NCI-H2081 treated with DMSO at 0.1 percent for 48 hours (cell line): ENCODE data around the gene XG.
"Not testable (repeated sequence)": the region's sequence is repeated elsewhere in the genome, so short reads cannot be mapped to it uniquely, and the experiment has no call there.

ENCODE experiments used
- DNase-seq: peaks from one replicate; lab custom pipeline; 2025; lab: John Stamatoyannopoulos, UW

XG gene, protein sequence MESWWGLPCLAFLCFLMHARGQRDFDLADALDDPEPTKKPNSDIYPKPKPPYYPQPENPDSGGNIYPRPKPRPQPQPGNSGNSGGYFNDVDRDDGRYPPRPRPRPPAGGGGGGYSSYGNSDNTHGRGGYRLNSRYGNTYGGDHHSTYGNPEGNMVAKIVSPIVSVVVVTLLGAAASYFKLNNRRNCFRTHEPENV

DNA sequence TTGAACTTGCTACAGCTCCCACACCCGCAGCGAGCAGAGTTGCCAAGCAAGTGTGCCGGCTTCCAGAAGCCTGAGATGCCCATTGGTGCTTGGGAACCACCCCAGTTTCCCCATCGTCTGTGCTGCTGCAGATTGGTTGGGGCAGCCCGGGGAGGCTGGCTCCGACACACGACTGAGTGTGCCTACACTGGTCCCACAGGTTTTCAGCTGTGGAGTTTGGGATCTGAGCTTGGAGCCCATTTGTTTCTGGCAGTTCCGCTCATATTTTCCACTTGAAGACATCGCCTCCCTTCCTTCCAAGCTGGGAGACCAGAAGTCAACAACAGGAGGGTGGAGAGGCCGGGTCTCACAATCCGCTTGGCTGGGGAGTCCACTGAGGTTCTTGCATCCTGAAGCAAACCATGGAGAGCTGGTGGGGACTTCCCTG lies at the start of gene XG:
Gene XG, plus strand, starts transcription at position 167 of the 427 bp plus-strand sequence. Its CDS starts 235 bp downstream, at position 402.
- DNase-seq, result not testable (repeated sequence)

DNA sequence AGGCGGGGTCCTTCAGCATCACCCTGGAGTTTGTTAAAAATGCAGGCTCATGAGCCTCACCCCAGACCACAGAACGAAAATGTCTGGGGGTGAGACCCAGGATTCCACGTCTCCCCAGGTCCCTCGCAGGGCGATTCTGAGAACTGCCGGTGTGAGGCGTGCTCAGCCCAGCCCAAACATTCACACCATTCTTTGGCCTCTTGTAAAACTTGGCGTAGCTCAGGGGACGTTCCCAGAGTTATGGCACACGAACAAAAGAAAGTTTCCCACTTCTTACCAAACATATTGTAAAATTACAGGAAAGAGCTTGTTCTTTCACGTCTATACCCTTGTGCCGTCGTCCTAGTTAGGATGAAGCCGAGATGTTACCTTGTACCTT lies 47.9 kb upstream of the XG start:
- DNase-seq, result no peak

DNA sequence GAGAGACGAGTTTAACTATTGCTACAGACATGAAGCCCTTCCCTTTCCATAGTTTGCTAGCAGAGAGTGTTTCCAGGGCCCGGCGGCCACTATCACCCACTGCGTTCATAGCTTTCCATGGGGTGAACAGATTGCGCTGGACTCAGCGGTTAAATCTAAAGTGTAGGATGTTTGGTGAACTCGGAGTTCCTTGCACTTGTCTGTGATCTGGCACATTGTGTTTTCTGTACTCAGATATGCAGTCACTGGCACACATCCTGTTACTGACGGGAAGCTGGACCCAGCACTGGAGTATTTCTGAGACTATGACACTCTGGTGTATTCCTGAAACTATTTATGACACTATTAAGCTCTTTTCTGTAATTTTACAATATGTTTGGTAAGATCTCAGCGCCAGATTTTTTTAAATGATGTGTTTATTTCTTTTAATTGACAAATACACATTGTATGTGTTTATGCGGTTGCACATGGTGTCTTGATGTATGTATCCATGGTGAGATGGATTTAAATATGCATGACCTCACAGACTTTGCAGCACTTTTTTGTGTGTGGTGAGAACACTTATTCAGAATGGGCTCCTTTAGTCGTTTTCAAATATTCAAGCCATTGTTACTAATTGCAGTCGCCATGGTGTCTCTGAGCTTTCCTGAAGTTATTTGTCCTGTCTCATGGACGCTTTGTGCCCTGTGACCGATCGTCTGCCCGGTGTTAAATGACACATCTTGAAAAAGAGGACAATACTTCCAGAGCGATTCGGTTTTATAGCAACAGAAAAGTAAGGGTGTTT lies 46.6 kb upstream of the XG start:
- DNase-seq, result no peak

DNA sequence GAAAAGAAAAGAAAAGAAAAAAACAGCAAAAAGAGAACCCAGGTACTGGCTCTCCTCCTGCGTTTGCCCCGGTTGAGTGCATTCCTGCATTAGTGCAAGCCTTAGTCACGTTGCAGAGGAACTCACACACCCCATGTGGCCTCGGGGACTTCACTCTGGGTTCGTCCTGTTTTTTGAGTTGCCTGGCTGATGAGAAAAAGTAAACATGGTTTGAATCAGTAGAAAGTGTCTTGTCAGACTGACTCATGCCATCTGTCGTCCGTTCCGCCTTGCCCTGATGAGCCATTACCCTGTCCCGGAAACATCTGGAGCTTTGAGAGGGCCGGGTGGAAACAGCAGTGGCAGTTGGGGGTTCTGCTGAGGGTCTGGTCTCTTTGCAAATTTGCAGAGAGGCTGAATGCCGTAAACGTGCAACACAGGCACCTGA lies 44.5 kb upstream of the XG start:
- no peak for DNase-seq

DNA sequence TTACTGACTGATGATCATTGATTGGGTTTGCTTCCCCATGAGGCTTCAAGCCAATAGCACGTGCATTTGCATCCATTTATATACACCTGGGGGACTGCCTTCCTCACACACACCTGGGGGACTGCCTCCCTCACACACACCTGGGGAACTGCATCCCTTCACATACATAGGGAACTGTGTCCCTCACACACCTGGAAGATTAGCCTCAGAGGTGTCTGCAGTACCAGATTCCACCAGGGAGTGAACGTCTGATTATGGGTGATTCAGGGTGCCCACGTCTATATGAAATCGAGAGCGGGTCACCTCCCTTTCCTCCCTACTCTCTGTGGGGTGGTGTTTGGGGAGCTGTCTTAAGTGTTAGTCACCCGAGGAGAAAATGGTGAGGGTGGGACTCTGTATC lies 43.8 kb upstream of the XG start:
- DNase-seq, result no peak

DNA sequence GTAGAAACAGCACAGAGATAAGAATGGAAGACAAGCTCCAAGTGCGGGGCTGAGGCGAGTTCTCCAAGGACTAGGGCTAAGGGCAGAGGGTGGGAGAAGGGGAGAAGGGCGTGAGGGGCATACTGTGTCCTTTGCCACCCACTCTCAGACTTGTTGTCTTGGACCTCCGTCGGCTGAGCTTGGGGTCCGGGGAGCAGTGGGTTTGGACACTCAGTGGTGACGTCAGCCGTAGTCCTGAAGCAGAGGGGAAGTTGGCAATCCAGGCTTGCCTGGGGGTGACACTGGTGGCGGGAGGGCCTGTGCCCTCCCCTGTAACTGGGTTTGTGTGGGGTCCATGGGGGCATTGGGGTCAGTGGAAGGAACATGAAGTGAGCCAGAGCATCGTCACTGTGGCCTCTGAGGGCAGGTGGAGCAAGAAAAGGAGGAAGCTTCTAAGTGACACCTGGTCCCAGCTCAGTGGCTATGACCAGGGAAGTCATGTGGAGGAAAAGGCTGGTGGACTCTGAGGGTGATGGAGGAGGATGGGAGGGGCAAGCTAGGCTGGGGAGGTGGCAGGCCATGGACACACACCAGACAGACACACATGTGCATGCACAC lies 43.1 kb upstream of the XG start:
- no peak for DNase-seq

DNA sequence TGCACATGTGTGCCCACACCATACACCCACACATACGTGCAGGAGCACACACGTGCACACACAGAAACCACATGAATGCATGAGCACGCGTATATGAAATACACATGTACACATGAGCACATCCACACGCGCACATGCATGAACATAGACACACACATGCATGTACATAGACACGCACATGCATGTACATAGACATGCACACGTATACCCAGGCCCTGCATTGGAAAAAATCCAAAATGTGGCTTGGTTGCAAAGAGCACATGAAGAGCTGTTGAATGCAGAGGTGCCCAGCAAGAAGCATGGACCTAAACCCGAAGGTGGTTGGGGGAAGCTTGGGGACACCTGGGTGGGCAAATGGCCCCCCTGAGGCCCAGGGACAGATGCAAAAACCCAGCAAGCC lies 42.3 kb upstream of the XG start:
- DNase-seq, result no peak

DNA sequence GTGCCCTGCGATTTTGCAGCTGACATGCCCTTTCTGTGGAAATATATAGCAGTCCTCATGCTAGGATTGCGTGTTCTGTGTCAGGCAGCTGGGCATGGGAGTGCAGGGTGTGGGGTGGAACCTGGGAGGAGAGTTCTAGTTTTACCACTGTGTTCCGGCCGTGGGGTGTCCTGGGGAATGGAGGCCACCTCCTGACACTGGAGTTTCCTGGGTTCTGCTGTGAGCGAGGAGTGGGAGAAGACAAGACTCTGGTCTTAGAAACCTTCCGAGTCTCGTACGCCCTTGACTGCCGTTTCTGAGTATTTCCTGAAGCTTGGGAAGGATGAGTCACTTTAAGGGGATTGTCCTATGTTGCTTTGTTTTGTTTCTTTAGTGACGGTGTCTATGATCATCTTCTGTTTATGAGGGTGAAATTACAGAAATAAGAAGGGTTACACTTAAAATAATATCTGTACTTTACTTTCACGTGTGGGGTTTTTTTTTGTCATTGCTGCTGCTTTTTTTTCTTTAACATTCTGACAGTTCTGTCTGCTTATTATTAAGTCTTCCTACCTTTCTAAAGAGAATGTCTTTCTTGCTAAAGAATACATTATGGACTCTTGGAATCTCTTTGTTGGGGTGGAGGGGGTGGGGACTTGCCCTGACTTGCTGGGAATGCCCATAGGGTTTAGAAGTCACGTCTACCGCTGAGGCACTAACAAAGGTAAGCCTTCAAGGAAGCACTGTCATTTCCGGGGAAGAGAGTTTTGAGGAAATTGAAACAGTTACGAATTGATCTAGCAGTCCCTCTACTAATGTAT lies 41.6 kb upstream of the XG start:
- DNase-seq, result no peak

DNA sequence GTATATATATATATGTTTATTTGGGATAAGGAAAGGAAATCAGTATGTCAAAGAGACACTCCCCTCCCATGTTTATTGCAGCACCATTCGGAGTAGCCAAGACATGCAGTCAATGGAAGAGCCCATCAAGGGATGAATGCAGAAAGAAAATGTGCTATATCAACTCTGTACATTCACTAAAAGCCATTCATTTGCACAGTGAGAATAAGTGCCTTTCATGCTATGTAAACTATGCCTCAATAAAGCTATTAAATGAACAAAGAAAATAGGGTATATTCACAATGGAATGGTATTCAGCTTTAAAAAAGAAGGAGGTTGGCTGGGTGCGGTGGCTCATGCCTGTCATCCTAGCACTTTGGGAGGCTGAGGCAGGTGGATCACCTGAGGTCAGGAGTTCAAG lies 40.4 kb upstream of the XG start:
- no peak for DNase-seq

DNA sequence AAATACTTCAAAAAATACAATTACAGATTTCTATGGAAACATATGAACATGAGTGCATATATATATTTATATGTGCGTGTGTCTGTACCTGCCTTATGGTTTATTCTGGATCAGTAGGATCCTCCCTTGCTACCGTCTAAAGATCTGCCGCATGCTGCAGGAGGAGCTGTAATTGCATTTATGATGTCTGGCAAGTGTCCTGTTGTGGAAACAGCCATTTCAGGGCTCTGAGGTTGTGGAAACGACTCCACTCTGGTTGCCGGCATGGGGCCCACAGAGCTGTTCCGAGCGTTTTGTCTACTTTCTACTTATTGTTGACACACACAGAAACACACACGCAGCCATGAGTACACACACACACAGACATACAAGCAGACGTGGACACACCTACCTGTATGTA lies 39.4 kb upstream of the XG start:
- no peak for DNase-seq

DNA sequence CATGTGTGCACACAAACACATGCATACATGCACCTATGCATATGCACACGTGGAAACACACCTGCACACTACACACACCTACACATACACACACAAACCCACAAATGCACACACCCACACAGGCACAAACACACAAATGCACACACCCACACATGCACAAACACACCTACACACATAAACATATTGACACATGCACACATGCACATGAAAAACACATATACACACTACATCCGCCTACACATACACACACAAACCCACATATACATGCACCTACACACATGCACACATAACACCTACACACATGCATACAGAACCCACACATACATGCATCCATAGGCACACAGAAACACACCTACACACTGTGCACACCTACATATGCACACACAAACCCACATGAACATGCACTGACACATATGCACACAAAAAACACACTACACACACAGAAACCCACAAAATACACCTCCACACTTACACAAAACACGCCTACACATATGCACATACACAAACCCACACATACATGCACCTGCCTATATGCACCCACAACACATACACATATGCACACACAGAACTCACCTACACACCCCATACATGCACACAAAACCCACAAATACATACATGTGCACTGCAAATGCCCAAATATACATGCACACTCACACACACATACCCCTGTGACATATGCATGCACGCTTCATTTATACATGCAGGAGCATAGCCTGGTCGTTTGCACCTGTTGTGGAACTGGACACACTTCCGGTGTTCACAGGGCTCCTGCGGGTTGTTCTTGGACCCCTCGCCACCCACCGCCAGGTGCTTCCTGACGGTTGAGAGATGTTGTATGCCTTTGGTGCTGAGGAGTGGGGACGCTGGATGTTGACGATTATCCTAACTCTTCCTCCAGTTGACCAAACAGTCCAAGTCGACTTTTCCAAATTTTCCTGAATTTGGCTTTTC lies 38.7 kb upstream of the XG start:
- DNase-seq, result no peak

DNA sequence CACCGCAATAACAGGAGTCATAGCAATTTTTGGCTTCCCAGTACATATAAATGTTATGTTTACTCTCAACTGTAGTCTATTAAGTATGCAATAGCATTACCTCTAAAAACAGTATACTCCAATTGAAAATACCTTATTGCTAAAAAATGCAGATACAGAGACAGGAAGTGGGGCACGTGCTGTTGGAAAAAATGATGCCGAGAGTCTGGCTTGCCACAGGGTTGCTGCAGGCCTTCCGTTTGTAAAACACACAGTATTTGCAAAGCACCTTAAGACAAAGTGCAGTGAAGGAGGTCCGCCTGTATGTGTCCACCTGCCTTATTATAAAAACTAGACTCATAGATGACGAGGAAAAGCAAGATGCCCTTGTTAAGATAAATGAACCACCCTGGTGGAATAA lies 37.3 kb upstream of the XG start:
- DNase-seq, result no peak

DNA sequence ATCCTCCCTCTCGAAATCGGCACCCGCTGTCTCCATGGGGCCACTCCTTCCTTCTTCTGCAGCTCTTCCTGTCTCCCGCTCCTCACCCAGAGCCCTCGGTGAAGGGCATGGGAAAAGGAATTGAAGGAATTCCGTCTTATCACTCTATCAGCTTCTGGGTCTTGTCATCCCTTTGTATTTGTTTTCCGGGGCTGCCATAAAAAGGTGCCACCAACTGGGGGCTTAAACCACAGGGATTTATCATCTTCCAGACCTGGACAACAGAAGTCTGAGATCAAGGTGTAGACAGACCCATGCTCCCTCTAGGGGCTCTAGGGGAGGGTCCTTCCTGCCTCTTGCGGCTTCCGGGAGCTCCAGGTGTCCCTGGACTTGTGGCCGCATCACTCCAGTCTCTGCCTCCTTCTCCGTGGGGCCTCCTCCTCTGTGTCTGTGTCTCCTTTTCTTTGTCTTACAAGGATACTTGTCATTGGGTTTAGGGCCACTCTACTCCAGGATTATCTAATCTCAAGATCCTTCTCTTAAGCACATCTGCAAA lies 36.7 kb upstream of the XG start:
- no peak for DNase-seq

DNA sequence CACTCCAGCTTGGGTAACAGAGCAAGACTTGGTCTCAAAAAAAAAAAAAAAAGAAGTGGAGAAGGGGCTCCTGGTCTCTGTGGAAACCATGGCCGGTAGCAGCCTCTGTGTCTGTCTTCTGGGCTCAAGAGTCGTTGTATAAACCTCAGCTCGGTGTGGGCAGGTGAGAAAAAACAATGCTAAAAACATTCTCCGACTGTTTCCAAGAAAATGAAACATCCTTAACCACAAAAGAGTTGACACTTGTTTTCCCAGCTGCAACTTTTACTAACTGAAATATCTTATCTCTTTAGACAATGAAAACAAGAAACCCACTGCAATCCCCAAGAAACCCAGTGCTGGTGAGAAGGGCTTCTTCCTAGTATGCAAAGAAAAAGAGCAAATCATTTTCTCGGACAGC lies 34.5 kb upstream of the XG start:
- DNase-seq, result no peak

DNA sequence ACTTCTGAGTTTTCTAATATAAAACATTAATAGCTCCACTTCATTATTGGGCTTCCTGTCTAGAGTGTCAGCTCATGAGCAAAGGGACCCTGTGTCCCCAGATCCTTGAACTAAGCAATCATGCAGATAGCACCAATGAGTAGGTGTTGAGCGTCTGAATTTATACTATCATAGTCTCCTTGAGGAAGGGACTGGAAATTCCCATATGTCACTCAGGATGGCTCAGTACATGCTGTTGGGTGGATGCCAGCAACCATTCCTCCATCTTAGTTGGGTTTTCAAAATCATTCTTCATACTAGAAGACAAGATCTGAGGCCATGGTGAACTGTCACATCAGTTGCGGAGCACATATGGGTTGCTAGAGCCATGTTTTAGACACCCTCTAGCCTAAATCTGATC lies 33.0 kb upstream of the XG start:
- DNase-seq, result no peak

DNA sequence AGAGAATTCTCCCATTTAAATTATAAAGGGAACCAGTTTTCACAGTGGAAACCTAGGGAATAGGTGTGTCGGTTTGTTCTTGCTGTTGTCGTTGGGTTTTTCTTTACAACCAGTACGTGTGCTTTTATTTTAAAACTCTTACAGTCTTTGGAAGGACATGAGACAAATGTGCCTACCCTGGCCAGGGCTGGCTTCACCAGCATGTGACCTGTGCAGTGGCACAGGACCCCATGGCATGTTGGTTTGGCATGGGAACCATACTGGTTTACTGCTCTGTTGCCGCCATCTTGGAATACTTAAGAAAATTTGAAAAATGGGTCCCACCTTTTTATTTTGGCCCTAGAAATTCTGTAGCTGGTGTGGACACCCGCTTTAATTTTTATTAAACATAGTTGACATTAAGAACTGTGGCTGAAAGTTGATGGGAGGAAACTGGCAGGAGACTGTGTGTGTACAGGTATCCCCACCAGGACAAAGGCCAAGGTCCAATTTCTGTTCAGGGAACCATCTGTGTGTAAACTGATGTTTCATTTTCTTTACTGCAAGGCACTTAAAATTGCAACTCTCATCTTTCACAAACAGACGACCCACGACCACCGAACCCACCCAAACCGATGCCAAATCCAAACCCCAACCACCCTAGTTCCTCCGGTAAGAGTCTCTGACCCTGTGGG lies 31.9 kb upstream of the XG start:
- DNase-seq, result no peak

DNA sequence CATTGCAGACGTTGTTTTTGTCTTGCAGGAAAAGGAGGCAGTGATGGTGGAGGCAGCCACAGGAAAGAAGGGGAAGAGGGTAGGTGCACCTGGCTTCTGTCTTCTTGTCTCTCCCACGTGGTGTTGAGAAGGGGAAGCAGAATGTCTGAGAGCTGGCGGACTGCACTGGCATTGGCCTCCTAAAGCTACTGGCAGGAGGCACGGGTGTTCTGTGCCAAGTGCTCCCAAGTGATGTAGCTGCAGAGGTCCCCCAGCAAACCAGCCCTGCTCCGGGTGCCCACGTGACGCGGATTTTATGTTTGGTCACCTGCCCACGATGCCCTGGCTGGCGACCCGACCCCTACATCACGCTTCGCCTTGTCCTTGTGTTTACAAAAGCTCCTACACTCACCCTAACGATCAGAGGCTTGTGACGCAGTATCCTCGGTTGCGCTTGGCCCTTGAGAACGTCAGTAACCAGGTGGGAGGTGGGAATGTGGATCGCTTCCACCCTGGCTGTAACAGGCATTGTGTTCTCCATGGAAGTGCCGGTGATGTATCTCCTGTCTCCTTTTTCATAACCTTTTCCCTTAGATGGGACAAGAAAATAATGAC lies 28.5 kb upstream of the XG start:
- DNase-seq, result no peak

DNA sequence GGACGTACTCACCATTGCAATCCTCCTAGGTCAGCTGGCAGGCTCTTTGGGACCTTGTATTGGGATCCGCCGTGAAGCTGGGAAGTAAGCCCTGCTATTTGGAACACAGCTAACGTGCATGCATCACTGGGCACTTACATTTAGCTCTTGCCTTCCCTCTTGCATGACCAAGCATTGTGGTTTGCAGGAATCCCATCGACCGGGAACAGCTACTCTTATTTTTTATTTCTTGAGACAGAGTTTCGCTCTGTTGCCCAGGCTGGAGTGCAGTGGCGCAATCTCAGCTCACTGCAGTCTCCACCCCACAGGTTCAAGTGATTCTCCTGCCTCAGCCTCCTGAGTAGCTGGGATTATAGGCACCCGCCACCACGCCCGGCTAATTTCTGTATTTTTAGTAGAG lies 24.6 kb upstream of the XG start:
- not testable (repeated sequence) for DNase-seq

DNA sequence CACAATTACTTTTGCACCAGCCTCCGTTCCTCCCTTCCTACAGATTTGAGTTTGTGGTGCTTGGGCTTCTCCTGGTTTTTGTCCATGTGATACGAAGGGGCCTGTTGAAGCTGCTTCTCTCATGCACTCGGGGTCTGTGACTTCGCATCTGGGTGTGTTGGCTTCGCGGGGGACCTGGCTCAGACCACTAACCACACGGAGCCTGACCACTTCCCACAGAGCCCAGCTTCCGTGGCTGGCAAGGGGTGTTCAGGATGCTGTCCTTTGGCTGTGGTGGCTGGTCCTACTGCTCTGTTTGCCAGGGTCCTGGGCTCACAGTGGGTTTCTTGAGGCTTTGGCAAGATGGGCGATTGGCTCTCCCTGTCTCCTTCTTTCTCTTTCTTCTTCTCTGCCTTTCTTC lies 19.8 kb upstream of the XG start:
- no peak for DNase-seq

DNA sequence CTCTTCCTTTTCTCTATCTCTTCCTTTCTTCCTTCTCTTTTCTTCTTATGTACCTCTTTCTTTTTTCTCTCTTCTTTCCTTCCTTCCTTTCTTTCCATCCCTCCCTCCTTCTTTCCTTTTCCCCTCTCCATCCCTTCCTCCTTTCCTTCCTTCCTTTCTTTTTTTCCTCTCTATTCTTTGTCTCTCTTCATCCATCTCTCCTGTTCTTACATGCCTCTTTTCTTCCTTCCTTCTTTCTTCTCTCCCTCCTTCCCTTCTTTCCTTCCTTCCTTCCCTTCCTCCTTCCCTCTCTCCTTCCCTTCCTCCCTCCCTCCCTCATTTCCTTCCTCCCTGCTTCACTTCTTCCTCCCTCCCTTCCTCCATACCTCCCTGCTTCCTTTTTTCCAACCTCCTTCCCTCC lies 19.2 kb upstream of the XG start:
- DNase-seq, result no peak
